ENCODE data around the gene CARD11.
A peak's percentile ranks its signal among the peaks of the same experiment; 100 is the strongest.

CARD11 gene

GRCh38 chr7:2872296-2872874 lies 171.3 kb downstream of the CARD11 start:
- no peaks in the 10 kb centered on the region for H3K27me3 ChIP-seq (ENCODE audit: insufficient read depth, low read depth, severe bottlenecking)

GRCh38 chr7:2870471-2870931 lies 173.2 kb downstream of the CARD11 start:
- Histone ChIP-seq H3K36me3 (no peaks in the 10 kb centered on the region), H3K27me3 (ENCODE audit: insufficient read depth, low read depth, severe bottlenecking) (no peaks in the 10 kb centered on the region), H3K27ac (no peak overlapping the region), H3K9me3 (ENCODE audit: severe bottlenecking) (no peaks in the 10 kb centered on the region), H3K4me3 (ENCODE audit: low read depth, low read length) (no peak overlapping the region)
- DNase-seq: no peak
- TF ChIP-seq CTCF (IDR thresholded peaks at IDR 0.05; ENCODE audit: low read depth, low read length): no peak

More at GRCh38 chr7:2872296-2872874, 171.3 kb downstream of the CARD11 start:
- no peak overlapping the region for H3K4me3 ChIP-seq (ENCODE audit: low read depth, low read length)
- no peaks in the 10 kb centered on the region for H3K9me3 ChIP-seq (ENCODE audit: severe bottlenecking)
- H3K27ac ChIP-seq: no peak overlapping the region
- no peaks in the 10 kb centered on the region for H3K36me3 ChIP-seq
- TF ChIP-seq CTCF (IDR thresholded peaks at IDR 0.05; ENCODE audit: low read depth, low read length): no peak
- no peak for DNase-seq

- Histone ChIP-seq H3K4me3 (ENCODE audit: low read depth, low read length) (no peak overlapping the region), H3K36me3 (no peaks in the 10 kb centered on the region), H3K9me3 (ENCODE audit: severe bottlenecking) (no peaks in the 10 kb centered on the region), H3K27ac (no peak overlapping the region), H3K27me3 (ENCODE audit: insufficient read depth, low read depth, severe bottlenecking) (no peaks in the 10 kb centered on the region)
- DNase-seq: no peak
- no peak for TF ChIP-seq CTCF (IDR thresholded peaks at IDR 0.05; ENCODE audit: low read depth, low read length)
Measured at GRCh38 chr7:2869981-2870380, 173.7 kb downstream of the CARD11 start.

- DNase-seq: no peak
- Histone ChIP-seq H3K27ac (no peak overlapping the region), H3K27me3 (ENCODE audit: insufficient read depth, low read depth, severe bottlenecking) (no peaks in the 10 kb centered on the region), H3K9me3 (ENCODE audit: severe bottlenecking) (no peaks in the 10 kb centered on the region), H3K36me3 (no peaks in the 10 kb centered on the region), H3K4me3 (ENCODE audit: low read depth, low read length) (no peak overlapping the region)
- TF ChIP-seq CTCF (IDR thresholded peaks at IDR 0.05; ENCODE audit: low read depth, low read length): no peak
Measured at GRCh38 chr7:2866601-2867000, 177.1 kb downstream of the CARD11 start.

- Histone ChIP-seq H3K27me3 (ENCODE audit: insufficient read depth, low read depth, severe bottlenecking) (no peaks in the 10 kb centered on the region), H3K4me3 (ENCODE audit: low read depth, low read length) (no peak overlapping the region), H3K9me3 (ENCODE audit: severe bottlenecking) (no peaks in the 10 kb centered on the region), H3K27ac (no peak overlapping the region), H3K36me3 (no peaks in the 10 kb centered on the region)
- DNase-seq: peak; percentile 60
- TF ChIP-seq CTCF (IDR thresholded peaks at IDR 0.05; ENCODE audit: low read depth, low read length): peak; percentile 89
Measured at GRCh38 chr7:2864999-2865670, 178.5 kb downstream of the CARD11 start.

All from WERI-Rb-1 (cell line).